Small intestine (tissue), 7 donors: ENCODE measurements around the gene GRK4. TPM values are rescaled to one million over a fixed set of nuclear protein-coding genes. Genes with fewer than 3 reads are reported as not detected.

Source experiments
- DNase-seq, 2 donors: peaks; one replicate each; pipeline versions ENCODE4 v3.0.0 to v3.0.0-alpha.2; 2013
- FAIRE-seq: peaks from 2 replicates; lab custom pipeline; 2012; peaks lifted over from hg19 to GRCh38; lab: Jason Lieb, UNC
- H3K27ac ChIP-seq, 3 donors: one replicate each; pipeline ENCODE4 v1.5.1; 2013; ENCODE audit warnings: low read length in 2 of 3, mild to moderate bottlenecking in 2 of 3, control low read depth in 1 of 3, inconsistent platforms in 1 of 3, low read depth in 1 of 3, moderate library complexity in 1 of 3
- H3K27me3 ChIP-seq, 3 donors: one replicate each; pipeline ENCODE4 v1.6.1; 2013; ENCODE audit warnings: low read length in 3 of 3, inconsistent platforms in 1 of 3; ENCODE audit not compliant: control insufficient read depth in 3 of 3, insufficient read depth in 3 of 3
- H3K36me3 ChIP-seq, 3 donors: one replicate each; pipeline ENCODE4 v1.6.1; 2013; ENCODE audit warnings: low read length in 3 of 3, inconsistent platforms in 1 of 3, low read depth in 1 of 3, mild to moderate bottlenecking in 1 of 3, moderate library complexity in 1 of 3; ENCODE audit not compliant: control insufficient read depth in 3 of 3, insufficient read depth in 2 of 3
- H3K4me1 ChIP-seq, 3 donors: one replicate each; pipeline ENCODE4 v1.6.1; 2013; ENCODE audit warnings: low read length in 2 of 3, inconsistent platforms in 1 of 3, low read depth in 1 of 3, mild to moderate bottlenecking in 1 of 3, moderate library complexity in 1 of 3; ENCODE audit not compliant: control insufficient read depth in 3 of 3, insufficient read depth in 2 of 3
- H3K4me3 ChIP-seq, 3 donors: one replicate each; pipeline ENCODE4 v1.5.1; 2013; ENCODE audit warnings: low read length in 3 of 3, control low read depth in 1 of 3, inconsistent platforms in 1 of 3, low read depth in 1 of 3, mild to moderate bottlenecking in 1 of 3, moderate library complexity in 1 of 3
- H3K9me3 ChIP-seq, 2 donors: one replicate each; pipeline ENCODE4 v1.6.1; 2013; ENCODE audit warnings: low read depth in 1 of 2, low read length in 1 of 2; ENCODE audit not compliant: control insufficient read depth in 2 of 2, insufficient read depth in 1 of 2
- WGBS, 3 donors: extraction: QIAGEN DNeasy Blood & Tissue Kit; methylation state at CpG; one replicate each; pipeline ENCODE4 v1.1.7; 2013; 5-methylcytosine and 5-hydroxymethylcytosine counted together
- polyA plus RNA-seq, 4 donors: library from polyadenylated mRNA; stranded (reverse) in 3 of 4; unstranded in 1 of 4; fragments of 200-250 nt in 3 of 4; fragments of 120-200 nt in 1 of 4; gene quantifications; one replicate each; pipeline versions ENCODE4 v1.2.1 to v1.2.3, GENCODE V29; 2013
- donor health status: healthy with polysubstance abuse.
- donor health status: control.
- donor health status: control.
- donor health status: Bipolar disorder and iron deficiency.
- donor health status: healthy.

GRK4 gene
- polyA plus RNA-seq, 4 donors: 1.1 to 3.8 (median 2.3) TPM

DNA sequence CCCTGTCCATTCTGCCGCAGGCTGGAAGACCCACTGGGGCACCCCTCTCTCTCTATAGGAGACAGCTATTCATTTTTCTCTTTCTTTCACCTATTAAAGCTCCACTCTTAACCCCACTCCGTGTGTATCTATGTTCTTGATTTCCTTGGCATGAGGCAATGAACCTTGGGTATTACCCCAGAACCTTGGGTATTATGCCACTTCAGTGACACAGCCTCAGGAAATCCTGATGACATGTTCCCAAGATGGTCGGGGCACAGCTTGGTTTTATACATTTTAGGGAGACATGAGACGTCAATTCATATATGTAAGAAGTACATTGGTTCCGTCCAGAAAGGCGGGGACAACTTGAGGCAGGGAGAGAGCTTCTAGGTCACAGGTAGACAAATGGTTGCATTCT lies 97.6 kb downstream of the GRK4 start:
- Histone ChIP-seq H3K36me3 (no peaks in the 10 kb centered on the region), H3K27ac (no peak overlapping the region), H3K4me3 (no peak overlapping the region), H3K9me3 (peaks cover 0 to 7% of the 10 kb centered on the region in 2 donors), H3K27me3 (peaks cover 0 to 2% (median 0%) of the 10 kb centered on the region in 3 donors), H3K4me1 (no peaks in the 10 kb centered on the region)
- WGBS, 3 donors: 92 to 95% (median 92%) methylated on average over 6 of the region's 6 CpGs
- DNase-seq (no peak), FAIRE-seq (no peak)

DNA sequence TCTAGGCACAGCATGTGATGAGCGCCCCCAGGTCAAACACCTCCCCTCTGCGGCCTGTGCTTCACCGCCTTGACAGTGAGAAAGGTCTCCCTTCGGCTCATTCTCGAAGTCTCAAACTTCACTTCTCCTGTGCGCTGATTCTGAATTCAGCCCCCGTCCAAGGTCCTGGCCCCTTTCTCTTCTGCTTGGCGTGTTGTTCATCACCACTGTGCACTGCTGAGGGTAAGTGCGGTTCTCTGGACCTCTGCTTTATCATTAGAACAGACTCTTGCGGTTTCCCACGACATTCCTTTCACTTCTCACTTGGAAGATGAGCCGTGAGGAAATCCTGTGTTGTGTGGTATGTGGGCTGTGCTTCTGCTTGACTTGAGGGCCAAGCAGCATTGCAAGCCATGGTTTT lies 99.1 kb downstream of the GRK4 start:
- FAIRE-seq (no peak), DNase-seq (no peak)
- Histone ChIP-seq H3K4me1 (no peaks in the 10 kb centered on the region), H3K9me3 (peaks cover 0 to 5% of the 10 kb centered on the region in 2 donors), H3K27me3 (peaks cover 0 to 2% (median 0%) of the 10 kb centered on the region in 3 donors), H3K27ac (no peak overlapping the region), H3K36me3 (no peaks in the 10 kb centered on the region), H3K4me3 (no peak overlapping the region)
- 84 to 93% (median 89%) methylated on average over 12 of the region's 12 CpGs for WGBS, 3 donors

DNA sequence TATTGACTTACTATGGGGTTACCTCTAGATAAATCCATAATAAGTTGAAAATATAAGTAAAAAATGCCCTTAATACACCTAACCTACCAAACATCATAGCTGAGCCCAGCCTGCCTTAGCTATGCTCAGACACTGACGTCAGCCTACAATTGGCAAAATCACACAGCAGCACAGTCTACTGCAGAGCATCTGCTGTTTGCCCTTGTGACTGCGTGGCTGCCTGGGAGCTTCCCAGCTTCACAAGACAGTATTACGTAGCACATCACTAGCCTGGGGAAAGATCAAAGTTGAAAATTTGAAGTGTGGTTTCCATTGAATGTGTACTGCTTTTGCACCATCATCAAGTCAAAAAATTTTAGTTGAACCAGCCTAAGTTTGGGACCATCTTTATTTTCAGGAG lies 102.2 kb downstream of the GRK4 start:
- H3K36me3 ChIP-seq: no peaks in the 10 kb centered on the region
- FAIRE-seq: no peak
- peaks cover 0 to 5% of the 10 kb centered on the region in 2 donors for H3K9me3 ChIP-seq
- WGBS, 3 donors: 76 to 85% (median 80%) methylated on average over 3 of the region's 3 CpGs
- no peaks in the 10 kb centered on the region for H3K4me1 ChIP-seq
- peaks cover 0 to 1% (median 0%) of the 10 kb centered on the region in 3 donors for H3K27me3 ChIP-seq
- no peak overlapping the region for H3K4me3 ChIP-seq
- no peak for DNase-seq
- H3K27ac ChIP-seq: no peak overlapping the region

DNA sequence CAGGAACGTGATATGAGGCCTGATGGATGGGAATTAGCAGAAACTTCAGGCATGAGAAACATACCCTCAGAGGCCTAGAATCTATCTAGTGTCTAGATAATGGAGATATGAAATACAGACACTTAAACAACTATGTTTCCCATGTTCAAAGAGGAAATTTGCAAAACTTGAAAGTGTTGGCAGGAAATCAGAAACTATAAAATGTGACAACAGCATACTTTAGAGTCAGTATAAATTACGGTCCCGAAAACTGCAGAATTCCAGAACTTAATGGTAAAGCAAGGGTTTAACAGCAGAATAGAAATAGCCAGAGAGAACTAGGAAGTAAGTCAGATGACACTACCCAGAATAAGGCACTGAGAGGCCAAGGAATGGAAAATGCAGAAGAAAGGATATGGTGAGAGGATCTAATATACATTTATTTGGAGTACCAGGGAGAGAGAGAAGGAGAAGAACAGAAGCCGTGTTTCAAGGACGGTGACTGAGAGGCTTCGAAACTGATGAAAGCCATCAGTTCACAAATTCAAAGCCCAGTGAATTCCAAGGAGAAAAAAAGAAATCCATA lies 103.5 kb downstream of the GRK4 start:
- WGBS, 3 donors: 88 to 94% (median 93%) methylated on average over 6 of the region's 6 CpGs
- Histone ChIP-seq H3K9me3 (peaks cover 0 to 5% of the 10 kb centered on the region in 2 donors), H3K27me3 (no peaks in the 10 kb centered on the region), H3K27ac (no peak overlapping the region), H3K4me1 (no peaks in the 10 kb centered on the region), H3K4me3 (no peak overlapping the region), H3K36me3 (no peaks in the 10 kb centered on the region)
- no peak for FAIRE-seq
- DNase-seq: no peak

DNA sequence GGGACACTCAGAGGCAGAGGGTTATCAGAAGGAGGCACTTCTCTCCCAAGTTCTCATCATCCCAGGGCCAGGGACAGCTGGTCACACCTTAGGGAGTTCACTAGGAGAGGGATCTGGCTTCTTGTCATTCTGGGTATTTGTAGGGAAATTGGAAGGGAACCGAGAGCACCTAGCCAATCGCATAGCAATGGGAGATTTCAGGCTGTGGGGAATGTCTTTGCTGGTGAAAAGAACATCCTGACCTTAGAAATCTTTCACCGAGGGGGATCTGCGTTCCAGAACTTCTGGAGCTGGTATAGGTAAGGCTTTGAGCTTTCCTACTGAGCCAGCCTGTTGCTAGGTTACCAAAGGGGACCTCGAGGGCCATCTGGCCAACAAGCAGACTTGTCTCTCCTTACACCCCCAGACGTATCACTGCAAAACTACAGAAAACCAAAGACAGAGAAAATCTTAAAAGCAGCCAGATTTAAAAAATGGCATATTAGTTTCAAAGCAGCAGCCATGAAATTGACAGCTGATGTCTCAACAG lies 104.2 kb downstream of the GRK4 start:
- Histone ChIP-seq H3K9me3 (peaks cover 0 to 5% of the 10 kb centered on the region in 2 donors), H3K27me3 (no peaks in the 10 kb centered on the region), H3K4me1 (no peaks in the 10 kb centered on the region), H3K4me3 (no peak overlapping the region), H3K27ac (no peak overlapping the region), H3K36me3 (no peaks in the 10 kb centered on the region)
- no peak for FAIRE-seq
- no peak for DNase-seq
- 87 to 92% (median 89%) methylated on average over 6 of the region's 6 CpGs for WGBS, 3 donors

DNA sequence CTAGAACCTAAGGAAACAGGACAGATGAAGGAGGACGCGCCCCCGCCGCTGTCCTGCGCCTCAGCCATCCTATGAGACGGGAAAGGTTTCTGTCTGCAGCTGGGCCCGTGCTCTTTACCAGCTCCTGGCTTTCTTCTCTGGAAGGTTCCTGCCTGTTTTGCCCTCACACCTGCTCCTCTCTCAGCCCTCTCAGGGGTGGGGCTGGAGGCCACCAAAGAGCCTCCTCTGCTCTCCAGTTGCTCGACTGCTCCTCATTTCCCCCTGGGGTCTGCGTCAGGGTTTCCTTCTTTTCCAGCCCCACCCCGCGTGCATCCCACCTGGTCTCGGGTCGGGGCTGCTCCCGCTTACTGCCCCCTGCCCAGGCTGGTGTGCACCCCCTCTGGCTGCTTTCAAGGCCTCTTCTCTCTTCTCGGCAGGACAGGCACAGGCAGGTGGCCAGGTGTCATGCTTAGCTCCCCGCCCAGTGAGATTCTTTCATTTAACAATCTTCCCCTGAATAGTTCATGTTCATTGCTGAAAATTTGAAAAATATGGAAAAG lies 106.4 kb downstream of the GRK4 start:
- Histone ChIP-seq H3K27ac (no peak overlapping the region), H3K9me3 (peaks cover 0 to 5% of the 10 kb centered on the region in 2 donors), H3K4me1 (peaks cover 0 to 5% (median 0%) of the 10 kb centered on the region in 3 donors), H3K4me3 (no peak overlapping the region), H3K27me3 (no peaks in the 10 kb centered on the region), H3K36me3 (no peaks in the 10 kb centered on the region)
- no peak for DNase-seq
- no peak for FAIRE-seq
- WGBS, 3 donors: 75 to 82% (median 79%) methylated on average over 15 to 16 of the region's 16 CpGs

DNA sequence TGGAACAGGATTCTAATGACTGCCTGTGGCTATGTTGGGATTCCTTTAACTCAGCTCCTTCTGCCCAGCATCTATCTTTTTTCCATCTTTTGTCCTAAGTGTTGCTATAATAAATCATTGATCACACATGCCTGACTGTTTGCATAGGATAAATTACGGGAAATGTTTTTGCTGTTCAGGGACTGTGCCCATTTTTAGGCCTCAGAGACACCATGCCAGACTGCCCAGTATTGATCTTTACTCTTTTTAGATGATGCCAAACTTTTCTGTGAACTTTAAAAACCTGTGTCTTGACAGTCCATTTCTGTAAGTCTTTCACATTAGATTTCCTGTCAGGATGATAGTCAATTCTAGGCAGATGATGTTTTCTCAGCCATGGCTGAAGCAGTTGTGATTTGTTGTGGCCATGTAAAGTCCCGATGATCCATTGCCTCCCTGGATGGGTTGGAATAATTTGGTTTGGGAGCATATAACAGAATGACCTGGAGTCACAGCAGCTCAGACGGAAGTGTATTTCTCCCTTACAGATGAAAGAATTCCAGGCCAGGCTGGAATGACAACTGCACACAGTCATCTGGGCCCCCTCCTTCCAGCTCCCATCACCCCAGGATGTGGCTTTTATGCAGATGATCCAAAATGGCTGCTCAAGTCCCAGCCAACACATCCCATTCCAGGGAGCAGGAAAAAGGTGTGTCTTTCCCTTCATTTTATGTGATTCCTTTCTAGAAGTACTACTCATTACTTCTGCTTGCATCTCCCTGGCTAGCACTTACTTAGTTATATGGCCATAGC lies 107.5 kb downstream of the GRK4 start:
- no peak overlapping the region for H3K27ac ChIP-seq
- no peak overlapping the region for H3K4me3 ChIP-seq
- H3K27me3 ChIP-seq: no peaks in the 10 kb centered on the region
- H3K36me3 ChIP-seq: no peaks in the 10 kb centered on the region
- peaks cover 0 to 5% of the 10 kb centered on the region in 2 donors for H3K9me3 ChIP-seq
- peaks cover 2 to 7% (median 2%) of the 10 kb centered on the region in 3 donors for H3K4me1 ChIP-seq
- DNase-seq (no peak), FAIRE-seq (no peak)
- WGBS, 3 donors: 83 to 87% (median 84%) methylated on average over 3 of the region's 3 CpGs

DNA sequence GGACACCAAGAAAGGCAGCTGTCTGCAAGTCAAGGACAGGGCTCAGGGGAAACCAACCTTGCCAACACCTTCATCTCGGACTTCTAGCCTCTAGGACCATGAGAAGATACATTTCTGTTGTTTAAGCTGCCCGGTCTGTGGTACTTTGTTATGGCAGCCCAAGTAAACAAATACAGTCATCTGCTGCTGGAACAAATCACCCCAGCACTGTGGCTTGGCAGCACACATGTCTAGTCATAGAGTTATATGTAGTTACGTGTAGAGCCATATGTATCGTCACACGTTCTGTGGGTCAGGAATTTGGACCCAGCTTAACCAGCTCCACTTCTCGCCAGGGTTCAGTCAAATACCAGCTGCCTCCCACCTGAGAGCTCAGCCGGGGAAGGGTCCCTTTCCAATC lies 108.4 kb downstream of the GRK4 start:
- FAIRE-seq (no peak), DNase-seq (no peak)
- H3K36me3 ChIP-seq: no peaks in the 10 kb centered on the region
- H3K4me3 ChIP-seq: no peak overlapping the region
- H3K27me3 ChIP-seq: no peaks in the 10 kb centered on the region
- H3K4me1 ChIP-seq: peaks cover 4 to 16% (median 5%) of the 10 kb centered on the region in 3 donors
- H3K27ac ChIP-seq: no peak overlapping the region
- H3K9me3 ChIP-seq: no peaks in the 10 kb centered on the region
- 83 to 84% (median 84%) methylated on average over 7 of the region's 7 CpGs for WGBS, 3 donors
